NCI-H146 treated with DMSO at 0.1 percent for 48 hours (cell line): ENCODE data around the gene ZSWIM9.
A peak's percentile ranks its signal among the peaks of the same experiment; 100 is the strongest.

Source experiments
- DNase-seq: peaks from one replicate; lab custom pipeline; 2025; ENCODE audit not compliant: unreplicated experiment; lab: John Stamatoyannopoulos, UW

ZSWIM9 gene

DNA sequence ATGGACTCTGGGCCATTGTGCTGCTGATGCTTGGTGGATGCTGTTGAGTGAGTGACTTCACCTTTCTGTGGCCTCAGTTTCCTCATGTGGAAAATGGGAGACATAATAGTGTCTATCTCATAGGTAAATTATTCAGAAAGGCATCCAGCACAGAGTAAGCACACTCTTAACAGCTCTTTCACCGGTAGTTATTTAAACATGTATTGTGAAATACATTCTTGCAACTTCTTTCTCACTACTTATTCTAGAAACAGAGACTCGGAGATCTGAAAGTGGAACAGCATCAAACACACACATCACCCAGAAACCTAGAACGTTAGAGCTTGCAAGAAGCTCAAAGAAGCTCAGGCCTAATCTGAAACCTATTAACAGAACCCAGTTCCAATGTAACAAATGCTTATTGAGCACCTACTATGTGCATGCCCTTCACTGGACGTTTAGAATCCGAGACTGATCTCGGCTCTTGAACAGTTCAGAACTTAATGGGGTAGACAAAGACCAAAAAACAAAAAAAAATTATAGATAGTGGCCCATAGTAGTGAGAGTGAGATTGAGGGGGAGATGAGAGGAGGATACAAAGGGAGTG lies 4.1 kb downstream of the ZSWIM9 start:
- DNase-seq = no peak

DNA sequence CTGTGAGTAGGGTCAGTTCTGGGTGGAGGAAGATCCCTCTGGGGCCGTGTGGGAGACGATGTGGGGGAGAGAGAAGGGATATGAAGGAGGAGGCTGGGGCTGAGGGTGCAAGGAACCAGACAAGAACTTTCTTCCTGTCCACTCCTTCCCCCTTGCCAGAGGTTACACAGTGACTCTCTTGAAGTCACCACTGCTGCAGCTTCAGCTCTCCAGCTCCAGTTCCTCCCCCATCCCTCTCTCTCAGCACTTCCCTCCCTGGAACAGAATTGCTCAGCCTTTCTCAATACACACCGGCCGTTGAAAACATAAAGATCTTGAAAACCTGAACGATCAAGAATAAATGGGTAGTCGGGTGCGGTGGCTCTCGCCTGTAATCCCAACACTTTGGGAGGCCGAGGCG lies 5.1 kb downstream of the ZSWIM9 start:
- DNase-seq = no peak

DNA sequence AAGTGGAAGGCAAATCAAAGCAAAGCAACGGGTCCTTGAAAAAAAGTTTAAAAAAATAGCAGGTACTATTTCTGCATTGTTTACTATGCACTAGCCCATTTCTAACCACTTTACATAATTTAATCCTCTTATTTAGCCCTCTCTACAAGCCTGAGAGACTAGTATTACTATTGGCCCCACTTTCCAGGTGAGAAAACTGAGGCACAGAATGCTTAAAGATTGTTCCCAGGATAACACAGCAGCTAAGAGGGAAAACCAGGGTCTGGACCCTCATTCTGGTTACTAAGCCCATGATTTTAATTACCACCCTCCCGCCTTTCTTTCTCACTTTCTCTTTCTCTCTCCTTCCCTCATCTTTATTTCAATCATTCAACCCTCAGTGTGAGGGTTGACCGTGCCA lies 5.7 kb downstream of the ZSWIM9 start:
- no peak for DNase-seq

- no peak for DNase-seq
Observed at GRCh38 chr19:48181505-48181904, 11.0 kb downstream of the ZSWIM9 start.

- no peak for DNase-seq
Observed at GRCh38 chr19:48182434-48182833, 12.0 kb downstream of the ZSWIM9 start.

DNA sequence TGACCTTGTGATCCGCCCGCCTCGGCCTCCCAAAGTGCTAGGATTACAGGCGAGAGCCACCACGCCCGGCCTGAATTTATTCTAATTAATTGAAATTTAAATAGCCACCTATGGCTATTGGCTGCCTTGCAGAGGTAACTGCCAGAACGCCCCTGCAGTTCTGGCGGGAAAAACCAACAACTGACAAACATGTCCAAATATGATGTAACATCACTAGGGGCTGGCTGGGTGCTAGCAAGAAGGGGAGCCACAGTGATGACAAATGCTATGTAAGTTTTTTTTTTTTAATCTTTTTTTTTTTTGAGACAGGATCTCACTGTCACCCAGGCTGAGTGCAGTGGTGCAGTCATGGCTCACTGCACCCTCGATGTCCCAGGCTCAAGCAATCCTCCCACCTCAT lies 12.9 kb downstream of the ZSWIM9 start:
- DNase-seq = no peak

- no peak for DNase-seq
Observed at GRCh38 chr19:48186015-48186414, 15.5 kb downstream of the ZSWIM9 start.

- no peak for DNase-seq
Observed at GRCh38 chr19:48186541-48186991, 16.1 kb downstream of the ZSWIM9 start.

GRCh38 chr19:48190288-48190884 lies 19.9 kb downstream of the ZSWIM9 start:
- DNase-seq = peak; percentile 84

DNA sequence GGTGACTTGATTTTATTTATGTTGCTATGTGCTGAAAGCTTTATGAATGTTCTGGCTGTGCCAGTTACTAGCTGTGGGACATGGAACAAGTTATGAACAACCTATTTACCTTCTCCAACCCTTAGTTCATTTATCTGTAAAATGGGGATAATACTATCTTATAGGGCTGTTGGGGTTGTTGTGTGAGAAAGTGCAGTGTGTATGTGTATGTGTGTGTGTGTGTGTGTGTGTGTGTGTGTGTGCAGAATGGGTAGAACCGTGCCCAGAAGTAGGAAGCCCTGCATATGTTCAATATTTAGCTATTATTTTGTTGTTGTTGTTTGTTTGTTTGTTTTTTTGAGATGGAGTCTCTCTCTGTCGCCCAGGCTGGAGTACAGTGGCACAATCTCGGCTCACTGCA lies 20.4 kb downstream of the ZSWIM9 start:
- no peak for DNase-seq

GRCh38 chr19:48192750-48193149 lies 22.3 kb downstream of the ZSWIM9 start:
- no peak for DNase-seq

DNA sequence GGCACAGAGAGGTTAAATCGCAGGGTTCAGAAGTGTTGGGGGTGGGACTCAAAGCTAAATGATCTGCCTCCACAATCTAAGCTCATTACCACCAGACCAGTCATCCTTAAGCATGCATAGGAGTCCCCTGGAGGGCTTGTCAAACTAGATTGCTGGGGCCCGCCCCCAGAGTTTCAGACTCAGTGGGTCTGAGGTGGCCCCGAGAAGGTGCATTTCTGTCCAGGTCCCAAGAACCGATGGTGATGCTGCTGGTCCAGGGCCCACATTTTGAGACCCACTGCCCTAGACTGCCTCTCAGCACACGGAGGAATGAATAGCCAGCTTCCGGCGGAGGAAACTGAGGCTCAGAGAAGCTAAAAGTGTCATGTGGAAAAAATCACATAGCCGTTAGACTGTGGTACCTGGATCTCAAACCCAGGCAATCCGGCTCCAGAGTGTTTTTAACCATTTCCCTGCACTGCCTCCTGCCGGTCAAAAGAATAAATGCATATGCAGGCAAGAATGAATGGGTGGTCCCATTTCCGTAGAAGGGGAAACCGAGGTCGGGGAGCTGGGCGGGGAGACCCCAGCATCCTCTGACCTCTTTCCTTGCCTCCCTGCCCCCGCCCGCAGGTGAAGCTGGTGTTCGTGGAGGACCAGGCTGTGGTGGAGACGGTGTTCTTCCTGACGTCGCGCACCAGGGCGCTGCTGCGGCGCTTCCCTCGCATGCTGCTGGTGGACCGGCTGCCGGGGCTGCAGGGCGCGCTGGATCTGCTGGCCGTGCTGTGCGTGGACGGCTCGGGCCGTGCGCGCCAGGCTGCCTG lies 23.8 kb downstream of the ZSWIM9 start:
- no peak for DNase-seq

DNA sequence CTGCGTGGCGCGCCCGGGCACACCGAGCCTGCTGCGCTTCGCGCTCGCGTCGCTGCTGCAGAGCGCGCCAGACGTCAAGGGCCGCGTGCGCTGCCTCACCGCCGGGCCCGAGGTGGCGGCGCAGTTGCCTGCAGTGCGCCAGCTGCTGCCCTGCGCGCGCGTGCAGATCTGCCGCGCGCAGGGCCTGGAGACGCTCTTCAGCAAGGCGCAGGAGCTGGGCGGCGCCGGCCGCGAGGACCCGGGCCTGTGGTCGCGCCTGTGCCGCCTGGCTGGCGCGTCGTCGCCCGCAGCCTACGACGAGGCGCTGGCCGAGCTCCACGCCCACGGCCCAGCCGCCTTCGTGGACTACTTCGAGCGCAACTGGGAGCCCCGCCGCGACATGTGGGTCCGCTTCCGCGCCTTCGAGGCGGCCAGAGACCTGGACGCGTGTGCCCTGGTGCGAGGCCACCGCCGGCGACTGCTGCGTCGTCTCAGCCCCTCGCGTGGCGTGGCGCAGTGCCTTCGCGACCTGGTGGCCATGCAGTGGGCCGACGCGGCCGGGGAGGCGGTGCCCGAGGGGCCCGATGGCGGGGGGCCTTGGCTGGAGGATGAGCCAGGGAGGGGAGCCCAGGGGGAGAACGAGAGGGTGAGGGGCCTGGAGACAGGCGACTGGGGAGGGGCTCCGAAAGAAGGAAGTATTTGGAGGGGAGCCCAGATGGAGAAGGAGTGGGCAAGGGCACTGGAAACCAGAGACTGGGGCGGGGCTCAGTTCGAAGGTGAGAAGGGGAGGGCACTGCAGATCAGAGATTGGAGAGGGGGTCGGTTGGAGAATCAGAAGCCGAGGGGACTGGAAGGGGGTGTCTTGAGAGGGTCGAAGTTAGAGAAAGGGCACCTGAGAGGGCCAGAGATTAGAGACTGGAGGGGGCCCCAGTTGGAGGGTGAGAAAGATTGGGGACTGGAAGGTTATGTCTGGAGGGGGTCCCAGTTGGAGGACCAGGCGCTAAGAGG lies 24.7 kb downstream of the ZSWIM9 start:
- DNase-seq = no peak

GRCh38 chr19:48196321-48196763 lies 25.9 kb downstream of the ZSWIM9 start:
- peak; percentile 83 for DNase-seq

DNA sequence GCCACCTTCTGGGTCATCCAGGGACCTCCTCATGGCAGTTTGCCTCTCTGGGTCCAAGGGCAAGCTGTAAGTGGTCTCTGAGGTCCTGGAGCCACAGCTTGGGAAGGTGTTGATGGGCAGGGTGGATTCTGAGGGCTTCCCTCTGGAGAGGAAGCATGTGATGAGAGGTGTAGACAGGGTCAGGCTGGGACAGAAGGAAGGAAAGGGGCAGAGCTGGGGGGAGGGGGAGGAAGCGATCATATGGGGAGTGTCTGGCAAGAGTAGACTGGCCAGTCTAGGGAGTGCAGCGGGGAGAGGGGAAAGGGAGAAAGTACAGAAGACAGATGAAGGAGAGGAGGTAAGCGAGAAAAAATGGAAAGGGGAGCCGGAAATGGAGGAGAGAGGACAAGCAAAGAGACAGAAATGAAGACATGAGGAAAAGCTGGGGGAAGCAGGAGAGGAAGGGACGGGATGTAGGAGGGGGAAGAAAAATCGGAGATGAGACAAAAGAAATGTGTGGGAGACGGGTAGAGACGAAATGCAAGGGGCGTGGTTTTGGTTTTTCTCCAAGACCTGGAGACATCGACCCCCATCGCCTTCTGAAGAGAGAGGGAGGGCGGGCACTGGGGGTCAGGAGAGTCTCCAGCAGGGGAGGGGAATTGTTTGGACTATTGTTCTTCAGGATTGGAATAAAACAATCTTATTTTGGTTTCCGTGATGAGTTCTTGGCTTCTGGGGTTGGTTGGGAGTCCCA lies 26.6 kb downstream of the ZSWIM9 start:
- DNase-seq = no peak

DNA sequence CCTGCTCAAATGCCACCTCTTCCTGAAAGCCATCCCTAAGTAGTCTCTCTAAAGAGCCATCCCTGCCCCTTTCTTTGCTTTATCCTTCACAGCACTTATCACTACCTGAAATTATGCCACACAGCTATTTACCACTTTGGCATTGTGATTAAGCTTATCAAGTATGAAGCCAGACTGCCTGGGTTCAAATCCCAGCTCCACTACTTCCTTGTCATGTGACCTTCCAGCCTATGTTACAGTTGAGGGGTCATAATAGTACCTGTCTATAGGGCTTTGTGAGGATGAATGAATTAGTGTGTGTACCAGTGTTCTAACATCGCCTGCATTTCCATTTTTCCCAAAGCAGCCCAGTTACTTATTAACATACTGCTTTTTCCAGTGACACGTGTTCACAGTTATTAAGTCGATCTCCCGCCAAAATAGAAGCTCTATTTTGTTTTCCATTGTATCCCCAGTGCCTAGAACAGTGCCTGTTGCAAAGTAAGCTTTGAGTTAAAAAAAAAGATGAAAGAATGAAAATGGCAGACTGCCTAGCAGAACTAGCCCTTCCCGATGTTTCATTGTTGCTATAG lies 32.8 kb downstream of the ZSWIM9 start:
- DNase-seq = no peak

DNA sequence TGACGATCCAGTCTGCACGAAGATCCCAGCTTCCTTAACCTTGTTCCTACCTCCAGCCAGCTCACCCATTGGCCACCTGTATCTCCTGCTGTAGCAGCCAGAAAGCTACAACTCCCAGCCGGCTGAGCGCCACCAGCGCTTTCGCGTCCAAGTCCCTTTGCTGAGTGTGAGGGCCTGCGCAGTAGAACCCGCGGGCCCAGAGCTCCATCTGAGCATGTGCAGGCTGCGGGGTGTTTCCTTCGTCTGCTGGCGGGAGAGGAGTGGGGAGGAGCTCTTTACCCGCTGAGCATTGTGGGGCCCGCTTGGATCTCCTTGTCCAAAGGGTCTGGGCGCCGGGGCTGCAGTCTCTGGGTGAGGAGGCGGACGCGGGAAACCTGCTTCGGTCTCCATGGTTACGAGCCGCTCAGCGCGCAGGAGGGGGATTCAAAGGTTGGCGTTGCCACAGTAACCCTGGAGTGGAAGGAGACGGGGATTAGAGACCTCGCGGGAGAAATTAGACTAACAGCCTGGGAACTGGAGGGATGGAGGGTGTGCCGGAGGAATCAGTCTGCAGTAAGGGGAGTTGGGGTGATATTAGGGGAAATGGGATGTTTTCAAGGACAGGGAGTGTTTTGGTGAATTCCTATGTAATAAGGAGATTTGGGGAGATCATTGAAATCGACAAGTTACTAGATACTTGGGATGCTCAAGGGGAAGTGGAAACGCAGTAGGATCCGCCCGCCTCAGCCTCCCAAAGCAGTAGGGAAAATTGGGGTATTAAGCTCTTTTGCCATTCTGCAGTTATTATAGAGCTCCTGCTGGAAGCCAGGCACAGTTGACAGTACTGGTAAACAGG lies 33.5 kb downstream of the ZSWIM9 start:
- peak; percentile 99 for DNase-seq

- DNase-seq = no peak
Observed at GRCh38 chr19:48206397-48207093, 36.1 kb downstream of the ZSWIM9 start.

DNA sequence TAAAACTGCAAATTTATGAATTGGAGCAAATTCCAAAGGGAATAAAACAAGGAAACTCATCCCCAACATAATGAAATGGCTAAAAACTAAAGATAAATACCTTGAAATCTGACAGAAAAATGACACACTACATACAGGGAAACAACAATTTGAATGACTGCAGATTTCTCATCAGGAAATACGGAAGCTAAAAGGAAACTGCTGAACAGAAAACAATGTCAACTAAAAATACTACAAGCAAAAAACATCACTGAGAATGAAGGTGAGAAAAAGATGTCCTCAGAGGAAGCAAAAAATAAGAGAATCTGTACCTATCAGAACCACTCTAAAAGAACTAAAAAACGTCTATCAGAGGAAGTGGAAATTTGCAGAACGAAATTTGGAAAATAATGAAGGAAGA lies 39.5 kb downstream of the ZSWIM9 start:
- no peak for DNase-seq
